Epithelial cell of alveolus of lung (primary cell): ENCODE results near the gene UBXN7. TPM values are rescaled to one million over a fixed set of nuclear protein-coding genes. Genes with fewer than 3 reads are reported as not detected.

Experiments
- total RNA-seq: library from RNA; depleted of rRNA; stranded (reverse); fragments of >200 nt; gene quantifications from 2 replicates; pipeline ENCODE4 v1.2.1, GENCODE V29; 2015

The UBXN7 gene, protein sequence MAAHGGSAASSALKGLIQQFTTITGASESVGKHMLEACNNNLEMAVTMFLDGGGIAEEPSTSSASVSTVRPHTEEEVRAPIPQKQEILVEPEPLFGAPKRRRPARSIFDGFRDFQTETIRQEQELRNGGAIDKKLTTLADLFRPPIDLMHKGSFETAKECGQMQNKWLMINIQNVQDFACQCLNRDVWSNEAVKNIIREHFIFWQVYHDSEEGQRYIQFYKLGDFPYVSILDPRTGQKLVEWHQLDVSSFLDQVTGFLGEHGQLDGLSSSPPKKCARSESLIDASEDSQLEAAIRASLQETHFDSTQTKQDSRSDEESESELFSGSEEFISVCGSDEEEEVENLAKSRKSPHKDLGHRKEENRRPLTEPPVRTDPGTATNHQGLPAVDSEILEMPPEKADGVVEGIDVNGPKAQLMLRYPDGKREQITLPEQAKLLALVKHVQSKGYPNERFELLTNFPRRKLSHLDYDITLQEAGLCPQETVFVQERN
- 8.3 and 29.9 TPM in 2 replicates for total RNA-seq

DNA sequence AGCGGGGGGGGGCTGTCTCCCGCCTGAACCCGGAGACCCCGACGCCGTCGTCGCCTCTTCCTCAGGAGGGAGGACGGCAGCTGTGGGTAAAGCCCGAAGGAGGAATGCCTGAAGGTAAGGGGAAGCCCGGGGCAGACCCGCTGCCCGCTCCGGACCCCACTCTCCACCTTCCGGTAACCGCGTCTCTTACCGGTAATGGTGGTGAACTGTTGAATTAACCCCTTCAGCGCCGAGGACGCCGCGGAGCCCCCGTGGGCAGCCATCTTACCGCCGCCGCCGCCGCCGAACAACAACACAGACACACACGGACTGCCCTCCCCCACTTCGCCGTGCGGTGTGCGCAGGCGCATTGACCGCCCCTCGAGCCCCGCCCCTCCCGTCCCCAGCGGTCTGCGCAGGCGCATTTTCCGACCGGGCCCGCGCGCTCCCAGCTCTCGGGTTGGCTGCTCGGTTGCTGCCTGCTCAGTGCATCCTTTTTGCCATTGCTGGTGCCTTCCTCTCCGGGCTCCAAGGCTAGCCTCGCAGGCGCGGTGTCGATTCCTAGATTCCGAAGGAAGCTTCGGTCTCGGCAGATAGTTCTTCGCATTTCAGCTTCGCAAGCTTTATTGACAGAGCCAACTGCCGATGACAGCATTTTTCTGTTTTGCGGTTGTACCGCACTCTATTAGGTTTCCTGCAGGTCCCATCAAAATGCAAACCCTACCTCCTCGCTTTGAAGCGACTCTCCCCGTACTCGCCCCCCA is at the start of gene UBXN7:
Gene UBXN7, minus strand, starts transcription at position 291 of the 743 bp plus-strand sequence. Its CDS starts 28 bp downstream, at position 263.

DNA sequence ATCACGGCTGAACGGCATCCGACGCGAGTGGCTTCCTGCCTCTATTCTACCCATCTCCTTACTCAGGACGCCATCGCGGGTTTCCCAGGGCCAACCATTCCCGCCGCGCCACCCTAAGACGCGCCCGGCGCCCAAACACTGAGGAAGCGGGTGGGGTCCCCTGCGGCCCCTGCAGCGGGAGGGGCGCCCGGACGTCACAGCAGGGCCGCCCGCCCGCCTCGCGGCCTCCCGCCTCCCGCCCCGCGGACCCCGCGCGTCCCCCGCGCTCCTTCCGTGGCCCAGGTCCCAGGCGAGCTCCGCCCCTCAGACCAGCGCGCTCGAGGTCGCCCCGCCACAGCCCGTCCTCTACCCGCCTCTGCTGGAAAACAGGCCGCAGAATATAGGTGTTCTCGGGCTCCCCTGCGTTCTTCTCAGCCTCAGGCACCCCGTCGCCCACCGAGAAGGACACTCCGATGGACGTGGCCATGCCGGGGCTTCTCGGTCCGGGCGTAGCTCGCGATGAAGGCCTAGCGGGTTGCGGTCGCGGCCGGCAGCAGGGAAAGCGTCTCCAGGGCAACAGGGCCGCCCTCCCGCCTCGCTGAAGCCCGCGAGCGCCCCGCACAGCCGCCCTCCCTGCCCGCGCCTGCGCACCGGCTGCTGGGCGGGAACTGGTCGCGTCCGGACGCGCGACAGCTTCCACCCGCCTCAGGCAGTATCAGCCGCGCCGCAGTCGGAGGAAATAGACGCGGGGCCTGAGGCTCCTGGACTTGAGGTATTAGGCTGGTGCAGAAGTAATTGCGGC is 114.3 kb downstream of the UBXN7 start, which contains the start of gene DYNLT2B:
Gene DYNLT2B, minus strand, starts transcription at position 554 of the 781 bp plus-strand sequence. Its CDS starts 88 bp downstream, at position 466.

Other genes with a start within 250 kb of the UBXN7 start
- not detected in 2 replicates for gene ZDHHC19, start 221.0 kb downstream of the UBXN7 start, total RNA-seq
- gene SLC51A, start 215.9 kb downstream of the UBXN7 start, total RNA-seq, result not detected in 2 replicates
- 47.3 and 51.1 TPM in 2 replicates for gene PCYT1A, start 144.7 kb downstream of the UBXN7 start, total RNA-seq
- gene DYNLT2B, start 114.2 kb downstream of the UBXN7 start, total RNA-seq, result 14.5 and 16.7 TPM in 2 replicates
- gene TM4SF19, start 94.0 kb downstream of the UBXN7 start, total RNA-seq, result not detected in 2 replicates
- gene RNF168, start 71.3 kb upstream of the UBXN7 start, total RNA-seq, result 11.8 and 12.4 TPM in 2 replicates
- gene SMCO1, start 82.9 kb upstream of the UBXN7 start, total RNA-seq, result not detected in 2 replicates
- gene WDR53, start 136.1 kb upstream of the UBXN7 start, total RNA-seq, result 6.3 and 14.5 TPM in 2 replicates
- gene FBXO45, start 136.2 kb upstream of the UBXN7 start, total RNA-seq, result 7.6 and 9.0 TPM in 2 replicates
- gene NRROS, start 207.3 kb upstream of the UBXN7 start, total RNA-seq, result 0.52 TPM in 1 of 2 replicates, not detected in the other